Adipocyte (in vitro differentiated cells): Measurements from ENCODE around the gene TMEM131.
A peak's percentile ranks its signal among the peaks of the same experiment; 100 is the strongest.
"Not testable (repeated sequence)": the region's sequence is repeated elsewhere in the genome, so short reads cannot be mapped to it uniquely, and the experiment has no call there.

Experiments used
- DNase-seq: peaks from one replicate; pipeline ENCODE4 v3.0.0-alpha.2; 2015; ENCODE audit warnings: low read depth
- H3K27me3 ChIP-seq: replicated peaks from 2 replicates; pipeline ENCODE4 v1.7.0; 2013; ENCODE audit warnings: mild to moderate bottlenecking, low read length, moderate library complexity; ENCODE audit not compliant: control insufficient read depth, insufficient read depth
- H3K36me3 ChIP-seq: 2 replicates; pipeline ENCODE4 v1.7.0; 2013; ENCODE audit warnings: low read length, mild to moderate bottlenecking, moderate library complexity; ENCODE audit not compliant: control insufficient read depth, insufficient read depth, severe bottlenecking
- H3K4me1 ChIP-seq: 2 replicates; pipeline ENCODE4 v1.7.0; 2013; ENCODE audit warnings: mild to moderate bottlenecking, low read length, moderate library complexity; ENCODE audit not compliant: control insufficient read depth, insufficient read depth
- H3K4me3 ChIP-seq: 2 replicates; pipeline ENCODE4 v1.7.0; 2013; ENCODE audit warnings: mild to moderate bottlenecking, low read length, moderate library complexity
- H3K9ac ChIP-seq: 2 replicates; pipeline ENCODE4 v1.7.0; 2013; ENCODE audit warnings: mild to moderate bottlenecking, low read length, moderate library complexity
- H3K9me3 ChIP-seq: 2 replicates; pipeline ENCODE4 v1.7.0; 2013; ENCODE audit warnings: mild to moderate bottlenecking, low read length, moderate library complexity; ENCODE audit not compliant: control insufficient read depth

TMEM131 gene

GRCh38 chr2:97995734-97996624 lies at the start of gene TMEM131:
TMEM131 (minus strand) TSS chr2:97995948; CDS start chr2:97995662, 286 bp downstream.
- H3K9ac ChIP-seq: peak within 1 kb of the TSS; percentile 95
- H3K36me3 ChIP-seq: no peaks in the 10 kb centered on the region
- H3K27me3 ChIP-seq: no peaks in the 10 kb centered on the region
- H3K4me1 ChIP-seq: peaks cover 36% of the 10 kb centered on the region
- no peaks in the 10 kb centered on the region for H3K9me3 ChIP-seq
- H3K4me3 ChIP-seq: peak within 1 kb of the TSS; percentile 96
- DNase-seq: peak; percentile 96

- H3K9ac ChIP-seq, H3K4me3 ChIP-seq, H3K36me3 ChIP-seq, H3K27me3 ChIP-seq, DNase-seq, H3K4me1 ChIP-seq: not testable (repeated sequence)
- peaks cover 29% of the 10 kb centered on the region for H3K9me3 ChIP-seq
Observed at GRCh38 chr2:98044730-98045129, 49.0 kb upstream of the TMEM131 start.

DNA sequence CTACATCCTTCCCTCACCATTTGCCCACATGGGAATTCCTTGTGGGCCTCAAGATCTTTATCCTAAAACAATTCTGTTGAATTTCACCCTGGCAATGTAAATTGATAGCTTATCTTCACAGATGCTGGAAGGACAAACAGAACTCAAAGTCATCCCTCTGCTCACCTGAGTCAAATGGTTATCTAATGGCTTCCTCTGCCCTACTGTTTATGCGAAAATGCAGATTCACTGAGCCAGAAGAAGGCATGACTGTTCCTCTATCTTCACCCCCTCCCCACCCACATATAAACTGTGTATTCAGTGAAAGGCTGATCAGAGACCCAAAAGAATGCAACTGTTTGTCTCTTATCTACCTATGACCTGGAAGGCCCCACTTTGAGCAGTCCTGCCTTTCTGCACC lies 47.4 kb upstream of the TMEM131 start:
- Histone ChIP-seq H3K9ac (no peak overlapping the region), H3K4me1 (no peaks in the 10 kb centered on the region), H3K27me3 (no peaks in the 10 kb centered on the region), H3K4me3 (no peak overlapping the region), H3K9me3 (peaks cover 29% of the 10 kb centered on the region), H3K36me3 (no peaks in the 10 kb centered on the region)
- DNase-seq: no peak

DNA sequence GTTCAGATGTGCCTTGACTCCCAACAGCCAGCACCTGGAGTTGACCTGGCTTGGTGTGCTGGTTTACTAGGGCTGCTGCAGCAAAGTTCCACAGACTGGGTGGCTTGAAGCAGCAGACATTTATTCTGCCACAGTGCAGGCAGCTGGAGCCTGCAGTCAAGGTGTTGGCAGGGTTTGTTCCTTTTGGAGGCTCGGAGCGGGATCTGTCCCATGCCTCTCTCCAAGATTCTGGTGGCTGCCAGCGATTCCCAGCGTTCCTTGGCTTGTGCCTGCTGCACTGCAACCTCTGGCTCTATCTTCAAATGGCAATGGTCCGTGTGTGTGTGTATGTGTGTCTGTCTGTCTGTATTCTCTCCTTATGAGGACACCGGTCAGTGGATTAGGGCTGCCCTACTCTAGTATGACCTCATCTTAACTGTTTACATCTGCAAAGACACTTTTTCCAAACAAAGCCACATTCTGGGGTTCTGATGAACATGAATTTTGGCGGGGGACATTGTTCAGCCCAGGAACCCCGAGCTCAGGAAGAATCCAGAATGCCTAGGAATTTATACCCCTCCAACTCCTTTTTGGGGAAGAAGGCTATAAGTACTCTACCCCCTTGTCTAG lies 44.7 kb upstream of the TMEM131 start:
- Histone ChIP-seq H3K27me3 (peaks cover 8% of the 10 kb centered on the region), H3K36me3 (no peaks in the 10 kb centered on the region), H3K4me1 (no peaks in the 10 kb centered on the region), H3K9ac (no peak overlapping the region), H3K4me3 (no peak overlapping the region), H3K9me3 (peaks cover 26% of the 10 kb centered on the region)
- no peak for DNase-seq

GRCh38 chr2:98039085-98039756 lies 43.5 kb upstream of the TMEM131 start:
- Histone ChIP-seq H3K4me1 (no peaks in the 10 kb centered on the region), H3K9ac (no peak overlapping the region), H3K4me3 (no peak overlapping the region), H3K9me3 (peaks cover 15% of the 10 kb centered on the region), H3K27me3 (peaks cover 8% of the 10 kb centered on the region), H3K36me3 (no peaks in the 10 kb centered on the region)
- DNase-seq: no peak

DNA sequence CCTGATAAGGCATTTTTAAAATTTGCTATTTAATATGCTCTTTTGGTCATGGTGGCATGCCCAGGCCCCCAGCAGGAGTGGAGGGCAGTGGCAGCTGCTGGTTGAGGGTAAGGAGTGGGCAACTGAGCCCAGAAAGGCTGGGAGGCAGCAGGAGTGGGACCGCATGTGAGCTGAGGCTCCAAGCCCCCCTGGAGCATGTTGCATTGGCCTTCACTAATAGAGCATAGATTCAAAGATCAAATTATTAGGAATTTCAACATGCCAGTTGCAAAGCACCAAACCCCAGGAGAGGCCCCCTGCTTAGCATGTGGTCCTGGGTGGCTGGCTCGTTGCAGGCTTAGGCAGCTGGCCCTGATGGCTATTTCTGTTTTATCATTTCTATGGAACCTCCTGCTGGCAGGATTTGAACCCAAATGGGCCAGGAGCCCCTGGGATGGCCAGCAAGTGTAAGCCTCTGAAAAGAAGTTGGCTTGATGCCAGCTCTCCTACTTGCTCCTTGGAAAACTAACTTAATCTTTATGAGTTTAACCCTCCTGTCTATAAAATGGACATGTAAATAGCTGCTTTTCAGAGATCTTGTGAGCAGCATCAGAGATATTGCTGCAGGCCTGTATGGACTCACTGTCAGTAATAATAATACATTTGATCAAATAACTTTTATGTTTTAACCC lies 42.1 kb upstream of the TMEM131 start:
- H3K9me3 ChIP-seq: peaks cover 3% of the 10 kb centered on the region
- H3K4me3 ChIP-seq: no peak overlapping the region
- no peaks in the 10 kb centered on the region for H3K4me1 ChIP-seq
- H3K36me3 ChIP-seq: no peaks in the 10 kb centered on the region
- H3K9ac ChIP-seq: no peak overlapping the region
- DNase-seq: no peak
- H3K27me3 ChIP-seq: peaks cover 8% of the 10 kb centered on the region

DNA sequence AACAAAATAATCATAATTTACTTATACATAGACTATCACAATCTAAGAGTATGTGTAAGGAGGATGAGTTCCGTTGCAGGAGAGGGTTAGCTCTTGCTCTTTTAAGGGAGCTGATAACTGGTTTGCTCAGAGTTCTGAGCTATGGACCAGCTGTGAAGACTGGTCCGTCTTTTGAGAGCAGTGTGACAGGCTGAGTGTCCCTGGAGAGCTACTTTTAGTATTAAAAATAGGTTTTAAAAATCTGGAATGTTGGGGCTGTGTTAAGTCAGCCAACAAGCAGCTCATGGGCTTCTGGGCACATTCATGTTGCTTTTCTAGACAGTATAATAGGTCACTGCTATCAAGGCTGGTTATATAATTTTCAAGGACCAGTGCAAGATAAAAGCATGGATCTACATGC lies 41.5 kb upstream of the TMEM131 start:
- DNase-seq: no peak
- no peaks in the 10 kb centered on the region for H3K36me3 ChIP-seq
- no peak overlapping the region for H3K9ac ChIP-seq
- H3K9me3 ChIP-seq: no peaks in the 10 kb centered on the region
- no peak overlapping the region for H3K4me3 ChIP-seq
- H3K4me1 ChIP-seq: no peaks in the 10 kb centered on the region
- H3K27me3 ChIP-seq: peaks cover 8% of the 10 kb centered on the region

- Histone ChIP-seq H3K9ac (no peak overlapping the region), H3K36me3 (no peaks in the 10 kb centered on the region), H3K9me3 (no peaks in the 10 kb centered on the region), H3K4me3 (no peak overlapping the region), H3K27me3 (peaks cover 8% of the 10 kb centered on the region), H3K4me1 (no peaks in the 10 kb centered on the region)
- DNase-seq: no peak
Observed at GRCh38 chr2:98036349-98037000, 40.7 kb upstream of the TMEM131 start.

DNA sequence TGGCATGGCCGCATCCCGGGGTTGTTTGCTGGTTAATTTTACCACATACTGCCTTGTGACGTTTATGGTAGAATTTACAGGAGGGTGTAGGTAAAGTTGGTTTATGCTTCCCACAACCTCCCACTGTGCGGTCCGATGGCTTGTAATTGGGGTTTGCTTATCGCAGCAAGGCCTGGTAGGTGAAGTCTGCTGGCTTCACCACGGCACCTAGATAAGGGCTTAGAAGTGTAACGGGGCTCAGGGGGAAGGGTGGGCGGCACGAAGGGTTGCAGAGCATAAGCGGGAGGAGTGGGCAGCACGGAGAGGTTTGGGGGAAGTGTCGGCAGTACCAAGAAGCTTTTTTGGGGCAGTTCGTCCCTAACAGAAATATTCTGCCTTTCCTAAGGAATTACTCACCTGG lies 39.0 kb upstream of the TMEM131 start:
- Histone ChIP-seq H3K4me3 (no peak overlapping the region), H3K9me3 (no peaks in the 10 kb centered on the region), H3K4me1 (no peaks in the 10 kb centered on the region), H3K27me3 (peaks cover 8% of the 10 kb centered on the region), H3K36me3 (no peaks in the 10 kb centered on the region), H3K9ac (no peak overlapping the region)
- DNase-seq: no peak

DNA sequence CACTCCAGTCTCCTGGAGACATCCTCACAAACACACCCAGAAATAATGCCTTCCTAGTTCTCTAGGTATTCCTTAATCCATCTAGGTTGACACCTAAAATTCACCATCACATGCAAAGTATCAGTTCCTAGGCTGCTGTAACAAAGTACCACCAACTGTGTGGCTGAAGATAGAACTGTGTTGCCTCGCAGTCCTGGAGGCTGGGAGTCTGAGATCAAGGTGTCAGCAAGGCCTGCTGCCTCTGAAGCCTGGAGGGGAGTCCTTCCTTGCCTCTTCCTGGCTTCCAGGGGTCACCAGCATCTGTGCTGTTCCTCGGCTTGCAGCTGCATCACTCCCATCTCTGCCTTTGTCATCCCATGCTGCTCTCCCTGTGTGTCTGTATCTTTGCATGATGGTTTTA lies 36.3 kb upstream of the TMEM131 start:
- Histone ChIP-seq H3K27me3 (peaks cover 5% of the 10 kb centered on the region), H3K9me3 (no peaks in the 10 kb centered on the region), H3K4me1 (no peaks in the 10 kb centered on the region), H3K36me3 (no peaks in the 10 kb centered on the region), H3K4me3 (no peak overlapping the region), H3K9ac (no peak overlapping the region)
- DNase-seq: no peak
